DND-41 (cell line): ENCODE results near the gene MED8.

ENCODE experiments used
- CTCF ChIP-seq: IDR thresholded peaks from 2 replicates; pipeline ENCODE4 v1.5.1; 2012; ENCODE audit warnings: borderline replicate concordance, low read length, moderate library complexity, mild to moderate bottlenecking; ENCODE audit not compliant: poor library complexity, severe bottlenecking; ENCODE audit errors: extremely low read depth
- EZH2 ChIP-seq: IDR thresholded peaks from 3 replicates; pipeline ENCODE4 v1.6.1; 2012; ENCODE audit warnings: borderline replicate concordance, low read depth, mild to moderate bottlenecking, moderate library complexity, low read length, inconsistent platforms; ENCODE audit not compliant: severe bottlenecking

- TF ChIP-seq CTCF (no peak), EZH2 (no peak)
These were observed 12.8 kb downstream of the MED8 start for GRCh38 chr1:43376723-43377235.
